KMS-11 (cell line): ENCODE results near the gene SLC8A1.

Source experiments
- H2AFZ ChIP-seq: fragments of 200-600 bp; sonication (generic); 2 replicates; pipeline ENCODE4 v1.6.1; 2016; ENCODE audit warnings: antibody characterized with exemption, mixed run types, low read depth
- H3K27ac ChIP-seq: fragments of 200-600 bp; sonication (generic); 2 replicates; pipeline ENCODE4 v1.6.1; 2016; ENCODE audit warnings: mild to moderate bottlenecking, mixed run types
- H3K27me3 ChIP-seq: fragments of 200-600 bp; sonication (generic); 2 replicates; pipeline ENCODE4 v1.6.1; 2017; ENCODE audit warnings: mild to moderate bottlenecking, low read depth, mixed run types, moderate library complexity; ENCODE audit not compliant: insufficient read depth
- H3K36me3 ChIP-seq: fragments of 200-600 bp; sonication (generic); 2 replicates; pipeline ENCODE4 v1.6.1; 2017; ENCODE audit warnings: mild to moderate bottlenecking, mixed run types; ENCODE audit not compliant: insufficient read depth
- H3K4me1 ChIP-seq: fragments of 200-600 bp; sonication (generic); 2 replicates; pipeline ENCODE4 v1.6.1; 2016; ENCODE audit warnings: mild to moderate bottlenecking, low read depth, mixed run types; ENCODE audit not compliant: poor library complexity, severe bottlenecking
- H3K4me2 ChIP-seq: fragments of 200-600 bp; sonication (generic); 2 replicates; pipeline ENCODE4 v1.7.0; 2016; ENCODE audit warnings: mild to moderate bottlenecking, mixed run types
- H3K4me3 ChIP-seq: fragments of 200-600 bp; sonication (generic); IDR thresholded peaks from 2 replicates; pipeline ENCODE4 v1.6.1; 2017; ENCODE audit warnings: low read depth, low read length, mixed read lengths; ENCODE audit not compliant: insufficient read depth
- H3K79me2 ChIP-seq: fragments of 200-600 bp; sonication (generic); 2 replicates; pipeline ENCODE4 v1.6.1; 2016; ENCODE audit warnings: low read depth, mixed run types; ENCODE audit not compliant: insufficient read depth
- H3K9ac ChIP-seq: fragments of 200-600 bp; sonication (generic); 2 replicates; pipeline ENCODE4 v1.6.1; 2016; ENCODE audit warnings: mild to moderate bottlenecking, mixed run types
- H4K20me1 ChIP-seq: fragments of 200-600 bp; sonication (generic); 2 replicates; pipeline ENCODE4 v1.6.1; 2016; ENCODE audit warnings: mild to moderate bottlenecking, mixed run types; ENCODE audit not compliant: insufficient read depth
- CTCF ChIP-seq: fragments of 200-600 bp; sonication (generic); conservative IDR thresholded peaks from 2 replicates; pipeline ENCODE4 v1.6.1; 2017; ENCODE audit warnings: low read depth, mild to moderate bottlenecking, antibody characterized with exemption, low read length, moderate library complexity, mixed read lengths

SLC8A1 gene

GRCh38 chr2:40179801-40180200 is 272.1 kb downstream of the SLC8A1 start:
- Histone ChIP-seq H3K4me3 (no peak overlapping the region), H4K20me1 (no peaks in the 10 kb centered on the region), H3K27me3 (no peaks in the 10 kb centered on the region), H3K4me2 (no peak overlapping the region; the same call in 1 of the 2 replicates), H3K4me1 (peaks cover 20% of the 10 kb centered on the region), H2AFZ (no peak overlapping the region), H3K9ac (no peak overlapping the region), H3K79me2 (no peaks in the 10 kb centered on the region), H3K27ac (no peak overlapping the region), H3K36me3 (no peaks in the 10 kb centered on the region)
- no peak for TF ChIP-seq CTCF

GRCh38 chr2:40178971-40179370 is 272.9 kb downstream of the SLC8A1 start:
- Histone ChIP-seq H3K79me2 (no peaks in the 10 kb centered on the region), H3K4me2 (peak overlapping the region; percentile 61), H3K9ac (no peak overlapping the region), H2AFZ (no peak overlapping the region), H3K27me3 (no peaks in the 10 kb centered on the region), H3K4me1 (peaks cover 20% of the 10 kb centered on the region), H4K20me1 (no peaks in the 10 kb centered on the region), H3K27ac (peak overlapping the region; percentile 13; the same call in 1 of the 2 replicates), H3K36me3 (no peaks in the 10 kb centered on the region), H3K4me3 (no peak overlapping the region)
- TF ChIP-seq CTCF: no peak

- no peaks in the 10 kb centered on the region for H3K27me3 ChIP-seq
- no peak overlapping the region for H3K27ac ChIP-seq
- TF ChIP-seq CTCF: no peak; the same call in 1 of the 2 replicates
- no peaks in the 10 kb centered on the region for H3K36me3 ChIP-seq
- H4K20me1 ChIP-seq: no peaks in the 10 kb centered on the region
- H3K4me1 ChIP-seq: peaks cover 20% of the 10 kb centered on the region
- H3K4me3 ChIP-seq: no peak overlapping the region
- H2AFZ ChIP-seq: no peak overlapping the region
- no peak overlapping the region for H3K9ac ChIP-seq
- no peaks in the 10 kb centered on the region for H3K79me2 ChIP-seq
- H3K4me2 ChIP-seq: peak overlapping the region; percentile 61
Measured at GRCh38 chr2:40178171-40178778, 273.6 kb downstream of the SLC8A1 start.

GRCh38 chr2:40177366-40177765 is 274.5 kb downstream of the SLC8A1 start:
- Histone ChIP-seq H3K4me1 (peaks cover 20% of the 10 kb centered on the region), H3K79me2 (no peaks in the 10 kb centered on the region), H3K27me3 (no peaks in the 10 kb centered on the region), H3K27ac (no peak overlapping the region), H3K9ac (no peak overlapping the region), H3K4me3 (no peak overlapping the region), H2AFZ (no peak overlapping the region), H3K4me2 (no peak overlapping the region), H4K20me1 (no peaks in the 10 kb centered on the region), H3K36me3 (no peaks in the 10 kb centered on the region)
- TF ChIP-seq CTCF: no peak
